ENCODE data around the gene TBC1D7.

The TBC1D7 gene
- 6.1 to 11.8 (median 10.4) reads per million in 3 donors for total RNA-seq

- Histone ChIP-seq H3K27me3 (replicated peaks; ENCODE audit: control insufficient read depth, insufficient read depth, low read length, poor library complexity, severe bottlenecking) (no peaks in the 10 kb centered on the region), H3K4me1 (ENCODE audit: control insufficient read depth, insufficient read depth, low read length, poor library complexity, severe bottlenecking) (peaks cover 8% of the 10 kb centered on the region)
Measured at GRCh38 chr6:13328076-13328874, at the start of gene TBC1D7. Gene TBC1D7, minus strand, starts transcription at chr6:13328537. Its CDS starts 1,639 bp downstream, at chr6:13326898.

GRCh38 chr6:13377054-13377758, 48.9 kb upstream of the TBC1D7 start:
- no peak overlapping the region for H3K4me3 ChIP-seq (ENCODE audit: insufficient read depth, low read depth, low read length, poor library complexity, severe bottlenecking)
- H3K36me3 ChIP-seq (ENCODE audit: control insufficient read depth, insufficient read depth, low read length) = no peaks in the 10 kb centered on the region
- no peak for DNase-seq
- H3K27me3 ChIP-seq (replicated peaks; ENCODE audit: control insufficient read depth, insufficient read depth, low read length, poor library complexity, severe bottlenecking) = no peaks in the 10 kb centered on the region
- H3K4me1 ChIP-seq (ENCODE audit: control insufficient read depth, insufficient read depth, low read length, poor library complexity, severe bottlenecking) = peaks cover 3% of the 10 kb centered on the region
- H3K27ac ChIP-seq (ENCODE audit: insufficient read depth, low read length, poor library complexity, severe bottlenecking) = no peak overlapping the region
- H3K9me3 ChIP-seq (ENCODE audit: control insufficient read depth, low read length) = no peaks in the 10 kb centered on the region

More at GRCh38 chr6:13328076-13328874, at the start of gene TBC1D7:
- Histone ChIP-seq H3K27ac (ENCODE audit: insufficient read depth, low read length, poor library complexity, severe bottlenecking) (peak within 1 kb of the TSS; percentile 91), H3K4me3 (ENCODE audit: insufficient read depth, low read depth, low read length, poor library complexity, severe bottlenecking) (peak within 1 kb of the TSS; percentile 92), H3K36me3 (ENCODE audit: control insufficient read depth, insufficient read depth, low read length) (peaks cover 23% of the 10 kb centered on the region), H3K9me3 (ENCODE audit: control insufficient read depth, low read length) (no peaks in the 10 kb centered on the region)
- peak; percentile 85 to 89 (median 88) for DNase-seq

- no peak overlapping the region for H3K27ac ChIP-seq (ENCODE audit: insufficient read depth, low read length, poor library complexity, severe bottlenecking)
- no peaks in the 10 kb centered on the region for H3K27me3 ChIP-seq (replicated peaks; ENCODE audit: control insufficient read depth, insufficient read depth, low read length, poor library complexity, severe bottlenecking)
Measured at GRCh38 chr6:13375360-13375878, 47.1 kb upstream of the TBC1D7 start.

GRCh38 chr6:13373919-13374318, 45.6 kb upstream of the TBC1D7 start:
- Histone ChIP-seq H3K4me3 (ENCODE audit: insufficient read depth, low read depth, low read length, poor library complexity, severe bottlenecking) (no peak overlapping the region), H3K27me3 (replicated peaks; ENCODE audit: control insufficient read depth, insufficient read depth, low read length, poor library complexity, severe bottlenecking) (no peaks in the 10 kb centered on the region), H3K4me1 (ENCODE audit: control insufficient read depth, insufficient read depth, low read length, poor library complexity, severe bottlenecking) (peaks cover 3% of the 10 kb centered on the region), H3K9me3 (ENCODE audit: control insufficient read depth, low read length) (no peaks in the 10 kb centered on the region), H3K27ac (ENCODE audit: insufficient read depth, low read length, poor library complexity, severe bottlenecking) (no peak overlapping the region), H3K36me3 (ENCODE audit: control insufficient read depth, insufficient read depth, low read length) (no peaks in the 10 kb centered on the region)
- no peak for DNase-seq

More at GRCh38 chr6:13375360-13375878, 47.1 kb upstream of the TBC1D7 start:
- Histone ChIP-seq H3K4me3 (ENCODE audit: insufficient read depth, low read depth, low read length, poor library complexity, severe bottlenecking) (no peak overlapping the region), H3K36me3 (ENCODE audit: control insufficient read depth, insufficient read depth, low read length) (no peaks in the 10 kb centered on the region), H3K4me1 (ENCODE audit: control insufficient read depth, insufficient read depth, low read length, poor library complexity, severe bottlenecking) (peaks cover 3% of the 10 kb centered on the region), H3K9me3 (ENCODE audit: control insufficient read depth, low read length) (no peaks in the 10 kb centered on the region)
- no peak for DNase-seq

- Histone ChIP-seq H3K9me3 (ENCODE audit: control insufficient read depth, low read length) (no peaks in the 10 kb centered on the region), H3K4me3 (ENCODE audit: insufficient read depth, low read depth, low read length, poor library complexity, severe bottlenecking) (no peak overlapping the region), H3K4me1 (ENCODE audit: control insufficient read depth, insufficient read depth, low read length, poor library complexity, severe bottlenecking) (peaks cover 3% of the 10 kb centered on the region), H3K27ac (ENCODE audit: insufficient read depth, low read length, poor library complexity, severe bottlenecking) (no peak overlapping the region), H3K36me3 (ENCODE audit: control insufficient read depth, insufficient read depth, low read length) (no peaks in the 10 kb centered on the region), H3K27me3 (replicated peaks; ENCODE audit: control insufficient read depth, insufficient read depth, low read length, poor library complexity, severe bottlenecking) (no peaks in the 10 kb centered on the region)
- DNase-seq = no peak
Measured at GRCh38 chr6:13373488-13373886, 45.1 kb upstream of the TBC1D7 start.

GRCh38 chr6:13372688-13373487, 44.6 kb upstream of the TBC1D7 start:
- Histone ChIP-seq H3K9me3 (ENCODE audit: control insufficient read depth, low read length) (no peaks in the 10 kb centered on the region), H3K36me3 (ENCODE audit: control insufficient read depth, insufficient read depth, low read length) (no peaks in the 10 kb centered on the region), H3K4me3 (ENCODE audit: insufficient read depth, low read depth, low read length, poor library complexity, severe bottlenecking) (no peak overlapping the region), H3K4me1 (ENCODE audit: control insufficient read depth, insufficient read depth, low read length, poor library complexity, severe bottlenecking) (peaks cover 3% of the 10 kb centered on the region), H3K27me3 (replicated peaks; ENCODE audit: control insufficient read depth, insufficient read depth, low read length, poor library complexity, severe bottlenecking) (no peaks in the 10 kb centered on the region), H3K27ac (ENCODE audit: insufficient read depth, low read length, poor library complexity, severe bottlenecking) (no peak overlapping the region)
- DNase-seq = no peak

- peaks cover 3% of the 10 kb centered on the region for H3K4me1 ChIP-seq (ENCODE audit: control insufficient read depth, insufficient read depth, low read length, poor library complexity, severe bottlenecking)
- no peak overlapping the region for H3K27ac ChIP-seq (ENCODE audit: insufficient read depth, low read length, poor library complexity, severe bottlenecking)
- H3K4me3 ChIP-seq (ENCODE audit: insufficient read depth, low read depth, low read length, poor library complexity, severe bottlenecking) = no peak overlapping the region
- no peak for DNase-seq
- no peaks in the 10 kb centered on the region for H3K9me3 ChIP-seq (ENCODE audit: control insufficient read depth, low read length)
- no peaks in the 10 kb centered on the region for H3K36me3 ChIP-seq (ENCODE audit: control insufficient read depth, insufficient read depth, low read length)
- no peaks in the 10 kb centered on the region for H3K27me3 ChIP-seq (replicated peaks; ENCODE audit: control insufficient read depth, insufficient read depth, low read length, poor library complexity, severe bottlenecking)
Measured at GRCh38 chr6:13372076-13372475, 43.7 kb upstream of the TBC1D7 start.

- H3K27me3 ChIP-seq (replicated peaks; ENCODE audit: control insufficient read depth, insufficient read depth, low read length, poor library complexity, severe bottlenecking) = no peaks in the 10 kb centered on the region
- H3K4me3 ChIP-seq (ENCODE audit: insufficient read depth, low read depth, low read length, poor library complexity, severe bottlenecking) = no peak overlapping the region
- no peaks in the 10 kb centered on the region for H3K9me3 ChIP-seq (ENCODE audit: control insufficient read depth, low read length)
- no peak overlapping the region for H3K27ac ChIP-seq (ENCODE audit: insufficient read depth, low read length, poor library complexity, severe bottlenecking)
- DNase-seq = no peak
- H3K36me3 ChIP-seq (ENCODE audit: control insufficient read depth, insufficient read depth, low read length) = no peaks in the 10 kb centered on the region
- H3K4me1 ChIP-seq (ENCODE audit: control insufficient read depth, insufficient read depth, low read length, poor library complexity, severe bottlenecking) = peaks cover 3% of the 10 kb centered on the region
Measured at GRCh38 chr6:13371421-13372072, 43.2 kb upstream of the TBC1D7 start.

- Histone ChIP-seq H3K4me3 (ENCODE audit: insufficient read depth, low read depth, low read length, poor library complexity, severe bottlenecking) (no peak overlapping the region), H3K4me1 (ENCODE audit: control insufficient read depth, insufficient read depth, low read length, poor library complexity, severe bottlenecking) (peaks cover 3% of the 10 kb centered on the region), H3K27ac (ENCODE audit: insufficient read depth, low read length, poor library complexity, severe bottlenecking) (no peak overlapping the region), H3K27me3 (replicated peaks; ENCODE audit: control insufficient read depth, insufficient read depth, low read length, poor library complexity, severe bottlenecking) (no peaks in the 10 kb centered on the region), H3K36me3 (ENCODE audit: control insufficient read depth, insufficient read depth, low read length) (no peaks in the 10 kb centered on the region), H3K9me3 (ENCODE audit: control insufficient read depth, low read length) (no peaks in the 10 kb centered on the region)
- no peak for DNase-seq
Measured at GRCh38 chr6:13370623-13371022, 42.3 kb upstream of the TBC1D7 start.
